Fibroblast of pulmonary artery (primary cell): ENCODE results near the gene RASGRP4.
"Not testable (repeated sequence)": the region's sequence is repeated elsewhere in the genome, so short reads cannot be mapped to it uniquely, and the experiment has no call there.

ENCODE experiments used
- DNase-seq: peaks from one replicate; pipeline ENCODE4 v3.0.0-alpha.2; 2010; ENCODE audit warnings: low read depth
- H3K4me3 ChIP-seq: replicated peaks from 2 replicates; pipeline ENCODE4 v1.5.1; 2011; ENCODE audit warnings: low read depth, mild to moderate bottlenecking, control low read depth, low read length, moderate library complexity
- CTCF ChIP-seq: IDR thresholded peaks from 2 replicates; pipeline ENCODE4 v1.5.1; 2011; ENCODE audit warnings: mild to moderate bottlenecking, control low read depth, low read length, inconsistent platforms; ENCODE audit errors: missing control alignments

RASGRP4 gene

DNA sequence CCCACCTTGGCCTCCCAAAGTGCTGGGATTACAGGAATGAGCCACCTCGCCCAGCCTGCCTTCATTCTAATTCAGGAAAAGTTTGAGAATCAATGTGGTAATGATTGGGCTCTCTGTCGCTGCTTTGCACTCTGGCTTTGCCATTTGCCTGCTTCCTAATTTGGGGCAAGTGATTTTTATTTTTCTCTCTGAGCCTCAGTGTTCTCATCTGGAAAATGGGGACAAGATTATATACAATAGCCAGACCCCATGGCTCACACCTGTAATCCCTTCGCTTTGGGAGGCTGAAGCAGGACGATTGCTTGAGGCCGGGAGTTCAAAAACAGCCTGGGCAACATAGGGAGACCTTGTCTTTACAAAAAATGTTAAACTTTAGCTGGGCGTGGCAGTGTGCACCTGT lies 11.3 kb upstream of the RASGRP4 start:
- DNase-seq, result no peak
- TF ChIP-seq CTCF, result no peak
- no peak overlapping the region for H3K4me3 ChIP-seq

GRCh38 chr19:38434549-38435051 lies 8.6 kb upstream of the RASGRP4 start:
- no peak for DNase-seq
- no peak for TF ChIP-seq CTCF
- H3K4me3 ChIP-seq, result no peak overlapping the region

DNA sequence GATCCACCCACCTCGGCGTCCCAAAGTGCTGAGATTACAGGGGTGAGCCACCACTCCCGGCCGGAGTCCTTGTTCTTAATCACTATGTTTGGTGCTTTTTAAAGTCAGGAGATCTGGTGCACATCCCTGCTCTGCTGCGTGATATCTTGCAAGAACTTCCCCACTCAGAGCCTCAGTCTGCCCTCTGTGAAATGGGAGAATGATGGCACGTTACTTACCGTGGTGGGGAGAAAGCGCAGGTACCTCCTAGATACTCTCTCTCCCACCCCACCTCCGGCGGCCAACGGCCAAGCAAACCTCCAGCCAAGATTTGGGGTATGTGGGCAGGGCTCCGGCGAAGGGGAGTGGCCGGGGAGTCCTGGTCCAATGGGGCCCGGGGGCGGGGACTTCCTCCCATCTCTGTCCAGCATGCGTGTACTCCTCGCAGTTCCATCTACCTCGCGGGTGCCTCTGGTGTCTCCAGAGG lies 7.3 kb upstream of the RASGRP4 start, which contains the start of gene RYR1:
TSS of gene RYR1 (plus strand) at position 424 of the 466 bp plus-strand sequence. CDS start 139 bp downstream, outside the sequence.
- H3K4me3 ChIP-seq, result no peak within 1 kb of the TSS
- peak; percentile 10 for DNase-seq
- TF ChIP-seq CTCF, result no peak

- TF ChIP-seq CTCF, result no peak
- no peak overlapping the region for H3K4me3 ChIP-seq
These were observed 4.9 kb upstream of the RASGRP4 start for GRCh38 chr19:38430931-38431330.

GRCh38 chr19:38429811-38430156 lies 3.8 kb upstream of the RASGRP4 start:
- DNase-seq, result no peak
- no peak for TF ChIP-seq CTCF
- no peak overlapping the region for H3K4me3 ChIP-seq

More at GRCh38 chr19:38430931-38431330, 4.9 kb upstream of the RASGRP4 start:
- DNase-seq, result no peak

- no peak for DNase-seq
- TF ChIP-seq CTCF, result no peak
- H3K4me3 ChIP-seq, result no peak overlapping the region
These were observed 3.2 kb upstream of the RASGRP4 start for GRCh38 chr19:38429055-38429810.

DNA sequence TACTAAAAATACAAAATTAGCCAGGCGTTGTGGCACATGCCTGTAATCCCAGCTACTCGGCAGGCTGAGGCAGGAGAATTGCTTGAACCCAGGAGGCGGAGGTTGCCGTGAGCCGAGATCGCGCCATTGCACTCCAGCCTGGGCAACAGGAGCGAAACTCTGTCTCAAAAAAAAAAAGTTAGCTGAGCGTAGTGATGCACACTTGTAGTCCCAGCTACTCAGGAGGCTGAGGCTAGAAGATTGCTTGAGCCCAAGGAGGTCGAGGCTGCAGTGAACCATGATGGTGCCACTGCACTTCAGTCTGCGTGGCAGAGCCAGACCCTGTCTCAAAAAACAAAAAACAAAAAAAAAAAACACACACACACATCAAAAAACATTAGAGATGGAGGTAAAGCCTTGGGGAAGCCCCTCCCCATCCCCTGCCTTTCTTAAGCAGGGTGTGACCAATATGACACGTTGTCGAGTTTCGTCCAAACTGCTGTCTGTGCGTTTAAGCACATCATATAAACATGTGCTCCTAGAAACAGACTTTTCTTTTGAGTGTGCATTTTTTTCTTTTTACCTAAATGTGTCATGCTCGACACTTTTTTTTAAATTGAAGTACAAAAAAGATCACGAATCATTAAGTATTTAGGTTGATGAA lies 1.1 kb upstream of the RASGRP4 start:
- not testable (repeated sequence) for DNase-seq, H3K4me3 ChIP-seq
